H1 (cell line): ENCODE results near the gene IQCE. TPM values are rescaled to one million over a fixed set of nuclear protein-coding genes. Genes with fewer than 3 reads are reported as not detected.

Experiments
- CTCF ChIA-PET: fragments of 300-600 bp; sonication (Branson Sonifier 250); formaldehyde crosslinking; loops from one replicate; lab custom pipeline; 2021; ENCODE audit not compliant: partially characterized antibody; lab: Charles Lee
- POLR2A ChIA-PET: fragments of 300-600 bp; sonication (Branson Sonifier 250); formaldehyde crosslinking; loops from one replicate; lab custom pipeline; 2021; ENCODE audit warnings: inconsistent platforms; ENCODE audit not compliant: partially characterized antibody; lab: Charles Lee
- DNase-seq, 2 experiments: peaks; one replicate each; pipeline versions ENCODE4 v3.0.0 to v3.0.0-alpha.2; 2010 to 2022; ENCODE audit warnings: low spot score in 2 of 2, low read depth in 1 of 2, mixed read lengths in 1 of 2
- FAIRE-seq: peaks from 2 replicates; lab custom pipeline; 2011; peaks lifted over from hg19 to GRCh38; lab: Jason Lieb, UNC
- H2AFZ ChIP-seq: 2 replicates; pipeline ENCODE4 v1.8.1; 2012; ENCODE audit warnings: low read length, inconsistent platforms
- H2AK5ac ChIP-seq: 2 replicates; pipeline ENCODE4 v1.6.1; 2013; ENCODE audit warnings: low read depth, low read length
- H2BK120ac ChIP-seq: replicated peaks from 2 replicates; pipeline ENCODE3; 2013; ENCODE audit warnings: low read depth, low read length, inconsistent platforms
- H2BK12ac ChIP-seq: 2 replicates; pipeline ENCODE4 v1.6.1; 2013; ENCODE audit warnings: low read depth, low read length
- H2BK15ac ChIP-seq: 2 replicates; pipeline ENCODE4 v1.6.1; 2013; ENCODE audit warnings: low read length
- H2BK20ac ChIP-seq: 2 replicates; pipeline ENCODE4 v1.6.1; 2013; ENCODE audit warnings: low read length
- H2BK5ac ChIP-seq: 2 replicates; pipeline ENCODE4 v1.6.1; 2013; ENCODE audit warnings: low read depth, low read length
- H3K14ac ChIP-seq: 2 replicates; pipeline ENCODE4 v1.6.1; 2013; ENCODE audit warnings: inconsistent platforms; ENCODE audit not compliant: insufficient read length
- H3K18ac ChIP-seq: 2 replicates; pipeline ENCODE4 v1.6.1; 2013; ENCODE audit warnings: low read length; ENCODE audit errors: extremely low read depth
- H3K23ac ChIP-seq: 2 replicates; pipeline ENCODE4 v1.6.1; 2013; ENCODE audit warnings: inconsistent platforms; ENCODE audit not compliant: insufficient read length
- H3K23me2 ChIP-seq: 2 replicates; pipeline ENCODE4 v1.6.1; 2013; ENCODE audit warnings: low read depth, low read length
- H3K27ac ChIP-seq: 2 replicates; pipeline ENCODE4 v1.6.1; 2011; ENCODE audit warnings: low read depth, low read length, inconsistent platforms
- H3K27me3 ChIP-seq, 4 experiments: replicated peaks in 1 of 4; 1 replicate in 1 of 4; 2 replicates in 3 of 4; pipeline versions ENCODE4 v1.6.1 to v1.8.1; 2011 to 2013; ENCODE audit warnings: low read length in 3 of 4, mild to moderate bottlenecking in 3 of 4, inconsistent platforms in 2 of 4, mixed read lengths in 2 of 4, moderate library complexity in 1 of 4; ENCODE audit not compliant: control insufficient read depth in 3 of 4, insufficient read depth in 3 of 4; ENCODE audit errors: extremely low read depth in 1 of 4
- H3K36me3 ChIP-seq, 4 experiments: 2 replicates each; pipeline versions ENCODE4 v1.6.1 to v1.8.1; 2011 to 2013; ENCODE audit warnings: mild to moderate bottlenecking in 4 of 4, low read length in 3 of 4, moderate library complexity in 2 of 4, control low read depth in 1 of 4, inconsistent platforms in 1 of 4; ENCODE audit not compliant: insufficient read depth in 4 of 4, control insufficient read depth in 2 of 4
- H3K4ac ChIP-seq: replicated peaks from 2 replicates; pipeline ENCODE3; 2013; ENCODE audit warnings: low read length, low read depth, mixed read lengths, inconsistent platforms; ENCODE audit not compliant: insufficient read length
- H3K4me1 ChIP-seq, 4 experiments: replicated peaks in 1 of 4; 1 replicate in 1 of 4; 2 replicates in 3 of 4; pipeline versions ENCODE4 v1.6.1 to v1.8.1; 2011 to 2013; ENCODE audit warnings: low read length in 3 of 4, inconsistent platforms in 2 of 4, mixed read lengths in 1 of 4; ENCODE audit not compliant: insufficient read depth in 4 of 4, control insufficient read depth in 3 of 4
- H3K4me2 ChIP-seq, 2 experiments: 2 replicates each; pipeline versions ENCODE4 v1.6.1 to v1.8.1; 2011 to 2013; ENCODE audit warnings: low read depth in 2 of 2, low read length in 2 of 2, control low read depth in 1 of 2, inconsistent platforms in 1 of 2, mild to moderate bottlenecking in 1 of 2; ENCODE audit not compliant: insufficient read depth in 1 of 2
- H3K4me3 ChIP-seq, 4 experiments: fragments of 200-600, 300-600 bp in 1 of 4; sonication (generic), shearing (Covaris generic), sonication (Bioruptor Twin) in 1 of 4; 2 replicates each; pipeline versions ENCODE4 v1.5.1 to v1.8.1; 2011 to 2016; ENCODE audit warnings: low read length in 4 of 4, low read depth in 3 of 4, control low read depth in 2 of 4, inconsistent platforms in 2 of 4, mild to moderate bottlenecking in 2 of 4, mixed read lengths in 1 of 4, moderate library complexity in 1 of 4; ENCODE audit not compliant: insufficient read depth in 2 of 4; ENCODE audit errors: extremely low read depth in 1 of 4
- H3K56ac ChIP-seq: replicated peaks from 2 replicates; pipeline ENCODE3; 2013; ENCODE audit warnings: low read depth, mild to moderate bottlenecking, mixed read lengths, low read length, inconsistent platforms; ENCODE audit not compliant: insufficient read length
- H3K79me1 ChIP-seq: 2 replicates; pipeline ENCODE4 v1.6.1; 2013; ENCODE audit warnings: low read depth, low read length, control low read depth
- H3K79me2 ChIP-seq, 2 experiments: 2 replicates each; pipeline versions ENCODE4 v1.6.1 to v1.8.1; 2012 to 2013; ENCODE audit warnings: low read length in 2 of 2, mild to moderate bottlenecking in 2 of 2, inconsistent platforms in 1 of 2; ENCODE audit not compliant: insufficient read depth in 2 of 2, control insufficient read depth in 1 of 2
- H3K9ac ChIP-seq, 4 experiments: replicated peaks in 1 of 4; 1 replicate in 1 of 4; 2 replicates in 3 of 4; pipeline versions ENCODE4 v1.6.1 to v1.8.1; 2011 to 2013; ENCODE audit warnings: low read depth in 3 of 4, low read length in 3 of 4, control low read depth in 2 of 4, mild to moderate bottlenecking in 2 of 4, moderate library complexity in 2 of 4, inconsistent platforms in 1 of 4; ENCODE audit errors: extremely low read depth in 1 of 4
- H3K9me3 ChIP-seq, 2 experiments: 2 replicates each; pipeline versions ENCODE4 v1.6.1 to v1.8.1; 2012 to 2013; ENCODE audit warnings: mild to moderate bottlenecking in 2 of 2, moderate library complexity in 2 of 2, control low read depth in 1 of 2, inconsistent platforms in 1 of 2, low read depth in 1 of 2, low read length in 1 of 2, mixed read lengths in 1 of 2; ENCODE audit not compliant: insufficient read depth in 2 of 2
- H4K20me1 ChIP-seq, 2 experiments: replicated peaks in 1 of 2; 2 replicates each; pipeline versions ENCODE3 to v1.8.1; 2011 to 2013; ENCODE audit warnings: inconsistent platforms in 2 of 2, low read length in 2 of 2, mild to moderate bottlenecking in 1 of 2; ENCODE audit not compliant: insufficient read depth in 2 of 2, control insufficient read depth in 1 of 2
- H4K5ac ChIP-seq: 2 replicates; pipeline ENCODE4 v1.6.1; 2013; ENCODE audit warnings: low read length, low read depth, mixed read lengths, inconsistent platforms; ENCODE audit not compliant: insufficient read length
- H4K8ac ChIP-seq: 2 replicates; pipeline ENCODE4 v1.8.0; 2013; ENCODE audit warnings: mild to moderate bottlenecking, moderate library complexity, low read length, inconsistent platforms; ENCODE audit not compliant: insufficient read depth; ENCODE audit errors: extremely low read depth
- H4K91ac ChIP-seq: replicated peaks from 2 replicates; pipeline ENCODE3; 2013; ENCODE audit warnings: low read length, mixed read lengths, inconsistent platforms; ENCODE audit not compliant: insufficient read length
- ATF3 ChIP-seq: IDR thresholded peaks from 2 replicates; pipeline ENCODE4 v1.6.1; 2011; ENCODE audit warnings: low read depth, mild to moderate bottlenecking, low read length; ENCODE audit not compliant: insufficient read depth
- CBX5 ChIP-seq: fragments of 300-800, 300-1000 bp; sonication (generic); IDR thresholded peaks from 2 replicates; pipeline ENCODE4 v1.7.1; 2016; ENCODE audit warnings: antibody characterized with exemption, low read length, low read depth
- CBX8 ChIP-seq: fragments of 300-800, 300-1000 bp; sonication (generic); IDR thresholded peaks from 2 replicates; pipeline ENCODE4 v1.7.1; 2016; ENCODE audit warnings: low read depth, low read length, borderline replicate concordance
- CEBPB ChIP-seq: IDR thresholded peaks from 2 replicates; pipeline ENCODE4 v1.6.1; 2012; ENCODE audit warnings: low read depth, low read length
- HDAC6 ChIP-seq: IDR thresholded peaks from one replicate; pipeline ENCODE4 v1.7.1; 2012; ENCODE audit warnings: low read depth, mild to moderate bottlenecking, inconsistent platforms, low read length, moderate library complexity
- JUND ChIP-seq: IDR thresholded peaks from 2 replicates; pipeline ENCODE4 v1.6.1; 2011; ENCODE audit warnings: mild to moderate bottlenecking, improper control_type of control experiment, low read length
- PHF8 ChIP-seq: fragments of 200-600 bp; sonication (generic); conservative IDR thresholded peaks from 2 replicates; pipeline ENCODE4 v1.7.1; 2012; ENCODE audit warnings: low read depth, mild to moderate bottlenecking, inconsistent platforms, low read length, moderate library complexity
- RFX5 ChIP-seq: IDR thresholded peaks from 2 replicates; pipeline ENCODE4 v1.6.1; 2011; ENCODE audit warnings: low read depth, low read length, improper control_type of control experiment, borderline replicate concordance
- SIN3A ChIP-seq, 2 experiments: IDR thresholded peaks in 1 of 2; conservative IDR thresholded peaks in 1 of 2; 2 replicates each; pipeline ENCODE4 v1.6.1; 2011 to 2012; ENCODE audit warnings: low read length in 2 of 2, improper control_type of control experiment in 1 of 2, low read depth in 1 of 2, mild to moderate bottlenecking in 1 of 2
- SIRT6 ChIP-seq: IDR thresholded peaks from one replicate; pipeline ENCODE4 v1.7.1; 2012; ENCODE audit warnings: low read length, inconsistent platforms
- SP1 ChIP-seq: IDR thresholded peaks from 2 replicates; pipeline ENCODE4 v1.6.1; 2011; ENCODE audit warnings: low read depth, low read length
- TBP ChIP-seq: IDR thresholded peaks from 2 replicates; pipeline ENCODE4 v1.6.1; 2011; ENCODE audit warnings: low read depth, low read length, improper control_type of control experiment
- USF2 ChIP-seq: IDR thresholded peaks from 2 replicates; pipeline ENCODE4 v1.6.1; 2011; ENCODE audit warnings: low read length, improper control_type of control experiment
- WGBS, 2 experiments: shearing (Covaris generic) in 1 of 2; methylation state at CpG; one replicate each; pipeline versions ENCODE4 v1.1.6 to v1.1.7; 2013 to 2015; ENCODE audit warnings: low lambda C conversion rate in 2 of 2, mixed read lengths in 2 of 2, inconsistent platforms in 1 of 2, low coverage in 1 of 2, missing lambda C conversion rate in 1 of 2; ENCODE audit not compliant: insufficient replicate concordance in 2 of 2, insufficient coverage in 1 of 2, insufficient read length in 1 of 2; ENCODE audit errors: extremely low coverage in 1 of 2, missing lambda C conversion rate in 1 of 2; 5-methylcytosine and 5-hydroxymethylcytosine counted together
- polyA plus RNA-seq, 7 experiments: library from polyadenylated mRNA; depleted of rRNA in 3 of 7; stranded (reverse) in 5 of 7; unstranded in 2 of 7; fragments of >200 nt in 5 of 7; fragments of 200-250 nt in 2 of 7; gene quantifications; 1 replicate in 5 of 7; 2 replicates in 1 of 7; 4 replicates in 1 of 7; pipeline versions ENCODE4 v1.2.1 to v1.2.3, GENCODE V29; 2011 to 2013; ENCODE audit warnings: missing spikeins in 2 of 7, mixed read lengths in 2 of 7
- total RNA-seq: library from RNA; stranded (reverse); fragmentation: NEBNext Ultra II Directional; extraction: Animal tissue kit (Norgen Biotek cat#: 25700); gene quantifications from 2 replicates; pipeline ENCODE4 v1.2.1, GENCODE V29; 2021

IQCE gene
- total and polyA plus RNA-seq, 2 of the 8 experiments (the other 6 are each of a cell fraction or from before 2014, with no cell fraction given) = 2.2 to 4.9 TPM

- 74% methylated on average over 2 of the region's 2 CpGs; no CpG with 5 or more reads in 1 of the 2 experiments for WGBS, 2 experiments
- Histone ChIP-seq H3K4me3 (no peak overlapping the region), H3K14ac (no peak overlapping the region), H3K9ac (no peak overlapping the region), H2BK15ac (no peak overlapping the region), H3K23ac (no peak overlapping the region), H2BK120ac (no peak overlapping the region), H3K9me3 (no peaks in the 10 kb centered on the region), H3K79me1 (peaks cover 3% of the 10 kb centered on the region; the same call in 1 of the 2 replicates), H3K4me2 (no peak overlapping the region), H2BK5ac (no peak overlapping the region), H3K4me1 (no peaks in the 10 kb centered on the region), H3K18ac (no peak overlapping the region), H3K56ac (no peak overlapping the region), H4K8ac (no peak overlapping the region), H4K20me1 (peaks cover 0 to 26% of the 10 kb centered on the region in 2 experiments), H3K23me2 (peaks cover 5% of the 10 kb centered on the region; the same call in 1 of the 2 replicates), H3K4ac (no peak overlapping the region), H2AFZ (no peak overlapping the region), H2AK5ac (no peak overlapping the region), H4K5ac (no peak overlapping the region), H3K36me3 (peaks cover 9 to 38% (median 17%) of the 10 kb centered on the region in 4 experiments; a peak in 7 of 8 replicates), H2BK20ac (no peak overlapping the region), H4K91ac (no peak overlapping the region), H3K27me3 (no peaks in the 10 kb centered on the region; a peak in 2 of 7 replicates), H2BK12ac (no peak overlapping the region), H3K79me2 (no peaks in the 10 kb centered on the region), H3K27ac (no peak overlapping the region)
- ChIA-PET CTCF (interaction anchor here (0.7 to 4.0 kb wide), 8 partner anchors 14 to 226 kb away, joined by 3 to 27 read pairs (median 3); no protein-coding TSS in a partner anchor), POLR2A (interaction anchor here (1.9 to 5.1 kb wide), 3 partner anchors 8 to 12 kb away, joined by 6 to 20 read pairs (median 8); no protein-coding TSS in a partner anchor)
- FAIRE-seq (no peak), DNase-seq (no peak)
- TF ChIP-seq JUND (no peak), HDAC6 (no peak), SP1 (no peak), PHF8 (no peak), CEBPB (no peak), ATF3 (no peak), TBP (no peak), CBX8 (no peak), USF2 (no peak), RFX5 (no peak), SIRT6 (no peak), SIN3A (conservative IDR thresholded peaks at IDR 0.05 in 1 of 2, IDR thresholded peaks at IDR 0.05 in 1 of 2; ENCODE audit: low read depth in 1 of 2, low read length in 2 of 2) (no peak), CBX5 (no peak)
Observed at GRCh38 chr7:2657208-2657607, 98.4 kb downstream of the IQCE start.
